GM18517 (cell line): ENCODE results near the gene VTI1B.
"Not testable (repeated sequence)": the region's sequence is repeated elsewhere in the genome, so short reads cannot be mapped to it uniquely, and the experiment has no call there.

Experiments
- ATAC-seq: cut with Tn5 transposase; IDR thresholded peaks from one replicate; pipeline ENCODE4 v1.9.1; 2021; ENCODE audit warnings: mild to moderate bottlenecking, moderate library complexity; ENCODE audit not compliant: unreplicated experiment

Gene VTI1B, protein sequence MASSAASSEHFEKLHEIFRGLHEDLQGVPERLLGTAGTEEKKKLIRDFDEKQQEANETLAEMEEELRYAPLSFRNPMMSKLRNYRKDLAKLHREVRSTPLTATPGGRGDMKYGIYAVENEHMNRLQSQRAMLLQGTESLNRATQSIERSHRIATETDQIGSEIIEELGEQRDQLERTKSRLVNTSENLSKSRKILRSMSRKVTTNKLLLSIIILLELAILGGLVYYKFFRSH

DNA sequence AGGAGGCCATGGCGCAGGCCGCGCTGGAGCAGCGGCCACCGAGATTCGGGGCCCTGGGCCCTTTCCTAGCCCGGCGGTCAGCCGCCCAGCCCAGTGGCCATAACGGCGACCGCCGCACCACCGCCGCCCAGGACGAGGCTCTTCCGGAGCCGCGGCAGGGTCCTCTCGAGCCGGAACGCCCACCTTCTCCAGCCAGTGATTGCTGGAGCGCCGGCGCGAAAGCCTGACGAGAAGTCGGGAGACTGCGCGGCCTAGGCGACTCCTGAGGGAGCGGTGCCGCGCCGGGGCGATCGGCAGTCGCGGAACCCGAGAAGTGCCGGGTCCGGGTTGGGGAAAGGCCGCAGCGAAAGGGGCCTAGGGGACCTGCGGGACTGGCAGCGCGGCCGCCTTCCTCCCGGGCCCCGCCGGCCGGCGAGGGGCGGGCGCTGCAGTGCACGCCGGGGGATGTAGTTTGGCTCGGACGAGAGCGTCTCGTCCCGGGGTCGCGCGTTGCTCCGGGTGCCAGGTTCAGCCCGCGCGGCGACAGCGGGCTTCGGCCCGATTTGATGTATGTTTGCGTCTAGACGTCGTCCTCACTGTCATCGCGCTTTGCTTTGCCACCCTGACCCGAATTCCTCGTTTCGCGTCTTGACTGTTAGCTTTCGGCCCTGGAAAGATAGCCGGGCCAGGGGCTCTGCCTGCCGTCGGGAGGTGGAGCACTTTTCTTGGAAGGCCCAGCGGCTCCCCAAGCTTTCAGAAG lies at the start of gene VTI1B:
TSS of gene VTI1B (minus strand) at position 153 of the 739 bp plus-strand sequence. CDS start at position 10, 143 bp downstream.
- peak; percentile 81 for ATAC-seq

DNA sequence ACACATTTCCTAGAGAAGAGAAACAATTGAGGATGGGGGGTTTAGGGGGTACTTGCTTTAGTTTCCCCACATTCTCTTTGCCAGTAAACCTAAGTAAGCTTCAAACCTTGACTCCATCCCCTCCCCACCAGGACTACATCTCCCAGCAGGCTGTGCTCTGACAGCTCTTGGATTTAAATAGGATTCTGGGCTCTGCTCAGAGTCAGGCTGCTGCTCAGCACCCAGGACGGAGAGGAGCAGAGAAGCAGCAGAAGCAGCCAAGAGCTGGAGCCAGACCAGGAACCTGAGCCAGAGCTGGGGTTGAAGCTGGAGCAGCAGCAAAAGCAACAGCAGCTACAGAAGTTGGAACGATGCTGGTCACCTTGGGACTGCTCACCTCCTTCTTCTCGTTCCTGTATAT lies 47.9 kb upstream of the VTI1B start:
- ATAC-seq = no peak

DNA sequence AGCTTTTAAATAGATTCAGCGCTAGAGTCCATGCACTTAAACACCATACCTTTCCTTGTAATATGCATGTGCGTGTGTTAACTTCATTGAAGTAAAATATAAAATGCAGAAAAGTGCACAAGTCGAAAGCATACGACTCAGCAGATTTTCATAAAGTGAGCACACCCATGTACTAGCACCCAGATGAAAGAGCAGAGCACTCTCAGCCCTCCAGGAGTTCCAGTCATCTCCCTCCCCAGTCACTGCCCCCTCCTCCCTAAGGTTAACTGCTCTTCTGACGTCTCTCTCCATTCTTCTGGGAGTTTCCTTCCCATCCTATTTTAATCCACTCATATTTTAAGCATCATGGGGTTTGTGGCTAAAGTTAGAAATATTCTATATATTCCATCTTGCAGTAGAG lies 47.4 kb upstream of the VTI1B start:
- no peak for ATAC-seq

DNA sequence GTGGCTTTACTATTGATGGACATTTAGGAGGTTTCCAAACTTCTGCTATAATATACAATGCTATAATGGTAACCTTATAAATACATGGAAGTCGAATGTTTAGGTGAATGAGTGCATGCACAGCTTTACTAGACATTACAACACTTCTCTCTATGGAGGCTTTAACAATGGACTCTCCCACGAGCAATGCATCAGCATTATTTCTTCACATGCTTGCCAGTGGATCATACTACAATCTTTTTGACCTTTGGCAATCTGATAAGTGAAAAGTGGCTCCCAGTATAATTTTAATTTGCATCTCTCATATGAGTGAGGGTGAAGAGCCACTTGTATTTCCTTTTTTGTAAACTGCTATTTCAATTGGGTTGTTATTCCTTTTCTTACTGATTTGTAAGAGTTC lies 45.4 kb upstream of the VTI1B start:
- ATAC-seq = no peak

DNA sequence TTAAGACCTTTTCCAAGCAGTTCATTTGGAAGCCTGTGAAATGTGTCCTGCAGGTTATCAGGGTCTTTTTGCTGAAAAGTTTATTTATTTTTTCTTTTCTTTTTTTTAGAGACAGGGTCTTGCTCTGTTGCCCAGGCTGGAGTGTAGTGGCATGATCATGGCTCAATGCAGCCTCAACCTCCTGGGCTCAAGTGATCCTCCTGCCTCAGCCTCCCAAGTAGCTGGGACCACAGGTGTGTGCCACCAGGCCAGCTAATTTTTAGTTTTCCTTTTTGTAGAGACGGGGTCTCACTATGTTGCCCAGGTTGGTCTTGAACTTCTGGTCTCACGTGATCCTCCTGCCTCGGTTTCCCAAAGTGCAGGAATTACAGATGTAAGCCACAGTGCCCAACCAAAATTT lies 45.0 kb upstream of the VTI1B start:
- ATAC-seq = not testable (repeated sequence)

DNA sequence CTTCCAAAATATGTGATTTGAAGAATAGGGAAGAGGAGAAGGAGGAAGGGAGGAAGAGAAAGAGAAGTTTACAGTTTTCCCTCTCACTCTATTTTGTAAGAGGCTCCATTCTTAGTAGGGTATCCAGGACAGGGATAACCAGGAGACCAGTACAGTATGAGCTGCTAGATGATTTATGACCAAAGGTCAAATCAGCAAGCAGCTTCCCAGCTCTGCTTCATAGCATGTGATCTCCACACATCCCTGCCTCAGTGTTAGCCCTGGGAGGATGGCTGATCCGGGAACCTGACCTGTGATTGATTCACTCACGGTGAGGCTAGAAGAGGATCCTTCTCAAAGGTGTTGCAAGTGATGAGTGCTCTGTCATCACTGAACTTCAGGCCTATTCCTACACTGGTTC lies 43.8 kb upstream of the VTI1B start:
- ATAC-seq = no peak

DNA sequence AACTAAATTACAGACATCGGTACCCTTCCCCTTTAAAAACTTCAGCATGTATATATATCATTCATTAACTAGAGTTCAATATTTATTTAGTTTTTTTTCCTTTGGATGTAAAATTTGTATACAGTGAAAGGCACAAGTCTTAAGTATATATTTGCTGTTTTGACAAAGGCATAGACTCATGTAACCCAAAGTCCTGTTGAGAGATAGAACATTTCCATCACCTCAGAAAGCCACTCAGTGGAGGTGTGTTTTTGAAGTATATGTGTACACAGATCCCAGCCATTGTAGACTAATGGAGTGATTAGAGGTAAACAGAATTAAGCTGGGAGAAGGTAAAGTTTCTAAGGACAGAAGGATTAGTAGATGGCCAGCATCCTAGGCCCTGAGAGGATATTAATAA lies 42.6 kb upstream of the VTI1B start:
- ATAC-seq = no peak

DNA sequence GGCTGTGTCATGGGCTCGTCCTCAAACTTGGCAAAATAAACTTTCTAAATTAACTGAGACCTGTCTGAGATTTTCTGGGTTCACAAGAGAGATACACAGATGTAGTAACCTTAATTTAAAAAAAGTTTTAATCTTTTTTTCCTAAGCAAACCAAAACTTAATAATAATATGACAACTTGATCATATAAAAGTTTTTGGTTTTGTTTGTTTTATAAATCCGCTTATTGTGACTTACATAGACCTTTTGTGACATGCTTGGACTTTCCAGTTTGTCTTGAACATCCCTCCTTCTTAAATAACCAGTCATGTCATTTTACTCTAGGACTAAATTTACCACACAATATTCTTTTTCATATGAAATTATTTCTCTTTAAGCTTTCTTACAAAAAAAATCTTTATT lies 35.8 kb upstream of the VTI1B start:
- ATAC-seq = no peak

DNA sequence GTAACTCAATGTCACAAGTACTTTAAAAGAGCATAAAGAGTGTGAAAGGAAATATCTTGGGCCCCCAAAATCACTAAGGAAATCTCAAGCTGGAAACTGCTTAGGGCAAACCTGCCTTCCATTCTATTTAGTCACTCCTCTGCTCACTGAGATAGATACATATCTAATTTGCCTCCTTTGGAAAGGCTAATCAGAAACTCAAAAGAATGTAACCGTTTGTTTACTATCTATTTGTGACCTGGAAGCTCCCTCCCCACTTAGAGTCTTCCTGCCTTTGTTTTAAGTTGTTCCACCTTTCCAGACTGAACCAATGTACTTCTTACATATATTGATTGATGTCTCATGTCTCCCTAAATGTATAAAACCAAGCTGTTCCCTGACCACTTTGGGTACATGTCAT lies 35.4 kb upstream of the VTI1B start:
- not testable (repeated sequence) for ATAC-seq

DNA sequence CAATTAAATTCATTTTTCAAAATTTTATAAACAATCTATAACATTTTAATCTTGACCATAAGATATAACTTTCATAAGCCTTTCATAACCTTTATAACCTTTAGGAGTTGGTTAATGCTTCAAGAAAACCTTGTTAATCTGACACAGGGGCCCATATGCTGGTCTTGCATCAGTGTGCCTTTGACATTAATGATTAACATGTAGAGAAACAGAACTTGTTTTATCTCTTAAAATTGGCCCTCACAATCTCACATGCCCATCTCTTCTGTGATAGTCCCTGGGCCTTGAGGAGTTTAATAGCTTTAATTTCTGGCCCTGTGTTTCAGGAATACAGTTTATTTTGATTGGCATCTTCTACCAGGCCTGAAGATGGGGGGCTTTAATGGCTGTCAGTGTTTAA lies 34.9 kb upstream of the VTI1B start:
- not testable (repeated sequence) for ATAC-seq

DNA sequence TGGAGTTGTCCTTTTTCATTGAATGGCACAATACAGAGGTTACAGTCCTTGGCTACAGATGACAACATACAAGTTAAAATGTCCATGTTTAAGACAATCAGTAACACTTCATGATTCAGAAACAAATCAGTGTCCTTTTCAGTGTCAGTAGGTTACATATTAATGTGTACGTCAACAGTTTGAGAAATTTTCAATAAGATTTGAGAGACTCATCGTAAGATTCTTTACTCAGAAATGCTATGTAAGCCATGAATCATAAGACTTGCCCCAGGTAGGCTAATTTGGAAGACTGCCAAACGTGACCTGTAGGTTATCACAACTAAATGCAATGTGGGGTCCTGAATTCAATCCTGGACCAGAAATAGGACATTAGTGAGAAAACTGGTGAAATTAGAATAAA lies 30.8 kb upstream of the VTI1B start:
- no peak for ATAC-seq

DNA sequence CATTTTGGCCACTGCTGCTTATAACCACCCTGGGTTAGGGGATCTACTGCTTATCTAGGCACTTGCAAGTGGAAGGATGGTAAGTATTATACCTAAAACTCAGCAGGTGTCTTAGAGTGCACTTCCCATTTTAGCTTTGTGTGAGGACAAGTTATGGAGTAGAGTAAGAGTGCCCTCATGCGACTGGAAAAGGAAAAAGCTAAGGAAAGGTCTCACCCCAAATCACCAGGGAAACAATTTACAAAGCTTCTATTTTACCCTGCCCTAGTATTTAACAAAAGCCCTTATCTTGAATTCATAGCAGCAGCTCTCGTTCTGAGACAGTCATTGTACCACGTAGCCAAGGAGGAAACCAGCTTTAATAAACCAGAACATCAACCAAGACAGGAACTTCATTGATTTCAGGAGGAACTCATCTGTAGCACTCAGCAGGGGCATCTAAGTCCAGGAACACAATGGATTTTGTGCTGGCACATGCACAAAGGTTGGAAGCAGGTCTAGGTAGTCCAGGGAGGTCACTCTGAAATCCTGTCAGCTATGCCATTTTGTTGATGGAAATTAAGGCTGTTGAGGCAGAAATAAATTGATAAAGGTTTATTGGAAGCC lies 30.2 kb upstream of the VTI1B start:
- no peak for ATAC-seq

DNA sequence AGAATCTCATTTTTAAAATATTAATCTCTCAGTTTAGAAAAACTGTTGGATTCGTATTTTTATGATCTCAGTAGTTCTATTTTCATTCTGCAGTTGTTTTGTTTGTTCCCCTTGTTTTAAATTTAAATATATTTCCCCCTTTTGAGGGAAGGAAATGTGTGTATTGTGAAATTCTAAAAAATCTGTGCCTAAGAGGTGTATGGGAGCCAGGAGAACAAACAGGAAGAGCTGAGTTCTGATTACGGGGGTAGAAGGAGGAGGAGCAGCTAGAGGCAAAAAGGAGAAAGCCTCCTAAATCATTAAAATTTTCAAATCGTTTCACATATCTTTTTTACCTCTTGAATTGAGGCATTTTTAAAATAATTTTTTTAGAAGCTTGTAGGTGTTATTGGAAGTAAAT lies 29.6 kb upstream of the VTI1B start:
- ATAC-seq = no peak

DNA sequence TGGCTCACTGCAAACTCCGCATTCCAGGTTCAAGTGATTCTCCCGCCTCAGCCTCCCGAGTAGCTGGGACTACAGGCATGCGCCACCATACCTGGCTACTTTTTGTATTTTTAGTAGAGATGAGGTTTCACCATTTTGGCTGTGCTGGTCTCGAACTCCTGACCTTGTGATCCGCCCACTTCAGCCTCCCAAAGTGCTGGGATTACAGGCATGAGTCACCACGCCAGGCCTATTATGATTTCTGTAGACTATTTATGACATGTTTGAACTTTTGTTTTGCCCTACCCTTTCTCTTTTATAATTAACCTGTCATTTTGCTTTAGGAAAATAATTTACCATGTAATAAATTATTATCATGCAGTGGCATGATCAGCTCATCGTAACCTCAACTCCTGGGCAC lies 27.1 kb upstream of the VTI1B start, which contains the start of gene RDH12:
TSS of gene RDH12 (plus strand) at position 395 of the 400 bp plus-strand sequence. CDS start 20,757 bp downstream, outside the sequence.
- not testable (repeated sequence) for ATAC-seq

DNA sequence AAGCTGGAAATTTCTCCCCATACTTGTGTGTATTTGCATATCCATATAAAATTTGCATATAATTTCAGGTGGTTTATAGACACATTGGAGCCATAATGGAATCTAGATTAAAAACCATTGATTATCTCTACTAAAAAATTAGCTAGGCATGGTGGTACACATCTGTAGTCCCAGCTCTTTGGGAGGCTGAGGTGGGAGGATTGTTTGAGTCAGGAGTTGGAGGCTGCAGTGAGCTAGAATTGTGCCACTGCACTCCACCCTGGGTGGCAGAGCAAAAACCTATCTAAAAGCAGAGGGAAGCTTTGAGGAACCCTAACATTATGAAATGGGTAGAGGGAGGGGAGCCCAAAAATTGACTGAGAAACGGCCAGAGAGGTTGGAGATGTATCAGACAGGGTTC lies 23.7 kb upstream of the VTI1B start:
- no peak for ATAC-seq

DNA sequence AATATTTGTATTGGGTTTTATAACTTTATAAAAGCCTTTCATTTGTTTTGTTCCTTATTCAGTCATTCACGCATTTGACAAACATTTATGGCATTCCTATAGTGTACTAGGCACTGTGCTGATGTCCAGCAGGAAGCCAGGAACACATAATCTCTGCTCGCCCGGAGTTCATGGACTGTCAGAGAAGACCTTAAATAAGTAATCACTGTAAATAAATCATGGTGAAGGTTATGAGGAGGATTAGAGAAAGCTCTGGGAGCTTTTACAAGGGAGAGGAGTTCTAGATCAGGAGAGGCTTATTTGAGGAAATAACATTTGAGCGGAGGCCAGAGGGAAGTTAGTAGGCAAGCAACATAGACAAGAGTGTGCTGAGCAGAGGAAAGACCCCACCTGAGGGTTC lies 22.6 kb upstream of the VTI1B start:
- ATAC-seq = no peak

DNA sequence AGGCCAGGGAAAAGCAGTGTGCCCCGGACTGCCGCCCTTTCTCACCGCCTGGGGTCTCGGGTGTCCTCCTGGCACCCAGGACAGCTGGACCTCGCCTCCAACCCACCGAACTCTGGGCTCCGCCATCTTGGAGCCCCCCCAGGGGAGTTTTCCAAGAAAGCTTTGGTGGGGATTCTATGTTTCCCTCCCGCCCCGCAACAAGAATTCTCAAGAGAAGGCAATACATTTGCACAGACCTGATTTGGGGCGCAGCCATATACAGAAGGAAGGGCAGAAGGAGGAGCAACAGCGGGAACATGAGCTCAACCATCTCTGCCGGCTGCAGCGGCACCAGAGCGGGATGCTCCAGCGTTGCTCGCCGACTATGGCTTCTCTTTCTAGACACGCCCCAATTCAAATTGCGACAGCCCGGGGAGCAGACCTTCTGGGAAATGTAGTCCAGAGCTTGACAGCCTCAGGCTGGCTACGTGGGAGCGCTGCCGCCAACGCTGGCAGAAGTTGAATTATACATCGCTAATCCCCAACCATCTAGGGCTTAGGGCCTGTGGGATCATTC lies 21.0 kb upstream of the VTI1B start, which contains the start of gene RDH11:
TSS of gene RDH11 (minus strand) at position 371 of the 556 bp plus-strand sequence. CDS start at position 310, 61 bp downstream.
- ATAC-seq = peak; percentile 80

DNA sequence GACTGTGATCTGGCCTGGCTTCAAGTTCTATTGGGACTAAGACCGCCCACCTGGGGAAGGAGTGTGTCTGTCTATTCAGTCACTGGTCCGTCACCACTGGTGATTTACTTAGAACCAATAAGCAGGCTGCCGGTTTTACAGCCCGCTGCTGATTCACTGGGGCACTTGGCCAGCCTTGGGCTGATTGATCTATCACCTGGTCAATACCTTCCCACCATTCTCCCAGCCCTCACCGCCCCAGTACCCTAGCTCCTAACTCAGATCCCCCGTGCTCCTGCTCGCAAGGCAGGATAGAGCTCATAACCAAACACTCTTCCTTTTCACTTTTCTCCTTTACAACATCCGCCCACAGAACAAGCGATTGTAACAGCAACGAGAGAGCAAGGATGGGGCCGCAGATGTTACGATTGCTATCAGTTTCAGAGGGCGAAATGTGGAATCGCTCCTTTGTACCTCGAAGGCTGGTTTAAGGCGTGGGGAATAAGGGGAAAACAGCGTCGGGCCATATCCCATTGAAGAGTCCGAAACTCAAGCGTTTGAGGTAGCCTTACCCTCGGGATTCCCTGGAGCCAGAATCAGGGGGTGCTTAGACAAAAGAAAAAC lies 20.5 kb upstream of the VTI1B start:
- peak; percentile 85 for ATAC-seq

DNA sequence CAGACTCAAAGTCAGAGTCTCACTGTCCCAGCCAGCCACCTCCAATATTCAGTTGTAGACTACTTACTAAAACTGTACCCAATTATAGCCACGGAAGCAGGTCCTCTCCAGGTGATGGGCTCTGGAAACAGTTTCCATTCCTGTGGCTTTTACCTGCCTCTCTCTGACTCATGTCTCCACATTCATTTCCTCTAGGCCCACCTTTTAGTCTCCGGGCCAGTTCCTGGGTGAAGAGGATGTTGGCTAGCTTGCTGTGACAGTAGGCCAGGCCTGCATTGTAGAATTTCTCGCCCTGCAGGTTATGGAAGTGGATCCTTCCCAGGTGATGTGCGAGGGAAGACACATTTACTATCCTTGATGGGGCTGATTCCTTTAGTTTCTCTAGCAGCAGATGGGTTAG lies 15.6 kb upstream of the VTI1B start:
- ATAC-seq = no peak

DNA sequence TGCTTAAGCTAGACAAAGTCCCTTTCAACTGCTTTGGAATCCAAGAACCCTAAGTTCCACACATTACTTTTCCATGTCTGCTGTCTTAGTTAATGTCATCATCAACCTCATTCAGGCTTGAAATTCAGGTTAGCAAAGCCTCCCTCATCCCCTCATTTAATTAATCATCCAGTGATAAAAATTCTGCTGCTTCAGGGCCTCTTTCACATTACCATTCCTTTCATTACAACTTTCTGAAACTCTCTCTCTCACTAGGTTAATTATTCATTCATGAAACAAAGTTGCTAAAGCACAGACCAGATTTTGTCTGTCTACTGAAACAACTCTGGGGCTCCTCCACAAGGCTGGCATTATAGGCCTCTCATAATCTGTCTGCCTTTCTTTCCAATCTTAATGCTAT lies 9.4 kb upstream of the VTI1B start:
- ATAC-seq = no peak

DNA sequence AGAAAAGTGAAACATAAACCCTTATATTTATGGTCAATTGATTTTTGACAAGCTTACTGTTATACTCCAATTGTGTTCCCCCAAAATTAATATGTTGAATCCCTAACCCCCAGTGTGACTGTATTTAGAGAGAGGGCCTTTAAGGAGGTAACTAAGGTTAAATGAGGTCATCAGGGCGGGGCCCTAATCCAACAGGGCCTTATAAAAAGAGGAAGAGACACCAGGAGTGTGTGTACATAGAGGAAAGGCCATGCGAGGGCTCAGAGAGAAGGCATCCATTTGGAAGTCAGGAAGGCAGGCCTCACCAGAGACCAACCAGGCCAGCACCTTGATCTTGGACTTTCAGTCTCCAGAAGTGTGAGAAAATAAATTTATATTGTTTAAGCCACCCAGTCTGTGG lies 6.5 kb upstream of the VTI1B start:
- ATAC-seq = no peak
